ENCODE data around the gene ABLIM2.

DNA sequence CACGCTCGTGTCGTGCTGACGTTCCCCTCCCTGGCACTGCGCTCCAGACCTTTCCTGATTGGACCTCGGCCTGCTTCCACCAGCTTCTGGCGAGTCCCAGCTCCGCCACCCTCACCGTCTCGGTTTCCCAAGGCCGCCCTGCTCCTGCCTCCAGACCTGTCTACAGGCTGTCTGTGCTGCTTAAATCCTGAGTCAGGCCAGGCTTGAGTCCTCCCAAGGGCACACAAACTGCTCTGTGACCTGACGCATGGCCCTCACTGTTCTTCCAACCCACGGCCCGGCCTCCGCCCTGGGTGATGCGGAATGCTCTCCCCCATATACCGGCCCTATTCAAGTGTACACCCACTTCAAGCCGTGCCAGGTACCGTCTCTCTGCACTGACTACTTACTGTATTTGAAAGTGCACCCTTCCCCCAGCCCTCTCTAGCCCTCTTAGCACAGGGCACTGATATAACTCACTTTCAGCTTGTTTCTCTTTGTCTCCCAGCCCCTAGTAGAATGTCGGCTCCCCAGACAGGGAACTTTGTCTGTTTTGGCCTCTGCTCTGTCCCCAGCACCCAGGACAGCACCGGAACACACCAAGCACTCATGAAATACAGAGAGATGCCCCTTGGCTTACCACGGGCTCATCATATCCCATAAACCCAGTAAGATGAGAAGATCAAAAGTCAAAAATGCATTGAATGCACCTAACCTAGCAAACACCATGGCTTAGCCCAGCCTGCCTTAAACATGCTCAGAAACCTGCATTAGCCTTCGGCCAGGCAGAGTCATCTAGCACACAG lies 155.9 kb downstream of the ABLIM2 start:
- TF ChIP-seq, protein P1, sequence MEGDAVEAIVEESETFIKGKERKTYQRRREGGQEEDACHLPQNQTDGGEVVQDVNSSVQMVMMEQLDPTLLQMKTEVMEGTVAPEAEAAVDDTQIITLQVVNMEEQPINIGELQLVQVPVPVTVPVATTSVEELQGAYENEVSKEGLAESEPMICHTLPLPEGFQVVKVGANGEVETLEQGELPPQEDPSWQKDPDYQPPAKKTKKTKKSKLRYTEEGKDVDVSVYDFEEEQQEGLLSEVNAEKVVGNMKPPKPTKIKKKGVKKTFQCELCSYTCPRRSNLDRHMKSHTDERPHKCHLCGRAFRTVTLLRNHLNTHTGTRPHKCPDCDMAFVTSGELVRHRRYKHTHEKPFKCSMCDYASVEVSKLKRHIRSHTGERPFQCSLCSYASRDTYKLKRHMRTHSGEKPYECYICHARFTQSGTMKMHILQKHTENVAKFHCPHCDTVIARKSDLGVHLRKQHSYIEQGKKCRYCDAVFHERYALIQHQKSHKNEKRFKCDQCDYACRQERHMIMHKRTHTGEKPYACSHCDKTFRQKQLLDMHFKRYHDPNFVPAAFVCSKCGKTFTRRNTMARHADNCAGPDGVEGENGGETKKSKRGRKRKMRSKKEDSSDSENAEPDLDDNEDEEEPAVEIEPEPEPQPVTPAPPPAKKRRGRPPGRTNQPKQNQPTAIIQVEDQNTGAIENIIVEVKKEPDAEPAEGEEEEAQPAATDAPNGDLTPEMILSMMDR (conservative IDR thresholded peaks at IDR 0.05 in 1 of 2, IDR thresholded peaks at IDR 0.05 in 1 of 2; ENCODE audit: extremely low read depth in 1 of 2, insufficient read depth in 1 of 2, low read depth in 1 of 2, low read length in 2 of 2) = no peak
- TF ChIP-seq EZH2 (IDR thresholded peaks at IDR 0.05; ENCODE audit: borderline replicate concordance, low read length) = no peak

Data from mammary epithelial cell (primary cell).